SJSA1 (cell line): Measurements from ENCODE around the gene COL19A1. TPM values are rescaled to one million over a fixed set of nuclear protein-coding genes. Genes with fewer than 3 reads are reported as not detected.

Experiments used
- DNase-seq, 2 experiments: peaks; one replicate each; pipeline ENCODE4 v3.0.0-alpha.2; 2015 to 2020; ENCODE audit warnings: low spot score in 2 of 2, low read depth in 1 of 2
- H3K27ac ChIP-seq: fragments of 250-450 bp; sonication (Bioruptor Pico); 2 replicates; pipeline ENCODE4 v1.5.1; 2020; ENCODE audit warnings: mild to moderate bottlenecking, moderate library complexity
- H3K27me3 ChIP-seq: fragments of 250-450 bp; sonication (Bioruptor Pico); replicated peaks from 2 replicates; pipeline ENCODE4 v1.5.1; 2020; ENCODE audit warnings: mild to moderate bottlenecking, moderate library complexity
- H3K36me3 ChIP-seq: fragments of 250-450 bp; sonication (Bioruptor Pico); 2 replicates; pipeline ENCODE4 v1.5.1; 2020; ENCODE audit warnings: mild to moderate bottlenecking
- H3K4me1 ChIP-seq: fragments of 250-450 bp; sonication (Bioruptor Pico); replicated peaks from 2 replicates; pipeline ENCODE4 v1.6.1; 2021; ENCODE audit warnings: mild to moderate bottlenecking
- H3K4me3 ChIP-seq: fragments of 250-450 bp; sonication (Bioruptor Pico); 2 replicates; pipeline ENCODE4 v1.5.1; 2020; ENCODE audit warnings: mild to moderate bottlenecking
- H3K9me3 ChIP-seq: fragments of 250-450 bp; sonication (Bioruptor Pico); replicated peaks from 2 replicates; pipeline ENCODE4 v1.5.1; 2020; ENCODE audit warnings: mild to moderate bottlenecking
- total RNA-seq: library from RNA; depleted of rRNA; stranded (reverse); fragments of >200 nt; shearing (Covaris generic); gene quantifications from 2 replicates; pipeline ENCODE4 v1.2.3, GENCODE V29; 2014

COL19A1 gene
- total RNA-seq, 1 experiment from 2014 or later = not detected

DNA sequence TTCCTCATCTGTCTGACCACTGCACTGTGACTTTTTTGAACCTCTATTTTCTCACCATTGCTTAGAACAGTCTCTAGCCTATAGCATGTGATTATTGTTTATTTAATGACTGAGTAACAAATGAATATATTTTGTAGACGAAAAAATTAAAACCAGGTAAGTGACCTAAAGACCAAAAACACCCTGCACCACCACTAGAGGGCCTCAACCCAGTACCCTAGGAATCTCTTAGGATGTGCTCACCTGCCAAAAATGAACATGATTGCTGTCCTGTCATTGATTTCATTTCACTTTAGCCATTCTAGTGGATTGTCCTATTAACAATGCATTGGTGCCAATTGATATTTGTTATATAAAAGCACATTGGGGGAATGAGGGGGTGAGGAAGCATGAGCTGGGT, 237.4 kb downstream of the COL19A1 start:
- no peaks in the 10 kb centered on the region for H3K27me3 ChIP-seq
- no peaks in the 10 kb centered on the region for H3K4me1 ChIP-seq
- no peaks in the 10 kb centered on the region for H3K36me3 ChIP-seq
- no peaks in the 10 kb centered on the region for H3K9me3 ChIP-seq
- no peak overlapping the region for H3K4me3 ChIP-seq
- no peak overlapping the region for H3K27ac ChIP-seq
- no peak for DNase-seq

- H3K4me3 ChIP-seq = no peak overlapping the region
- no peaks in the 10 kb centered on the region for H3K9me3 ChIP-seq
- no peaks in the 10 kb centered on the region for H3K27me3 ChIP-seq
- no peak overlapping the region for H3K27ac ChIP-seq
- H3K36me3 ChIP-seq = no peaks in the 10 kb centered on the region
- DNase-seq = no peak
- no peaks in the 10 kb centered on the region for H3K4me1 ChIP-seq
These were observed 241.7 kb downstream of the COL19A1 start for GRCh38 chr6:70107852-70108629.

DNA sequence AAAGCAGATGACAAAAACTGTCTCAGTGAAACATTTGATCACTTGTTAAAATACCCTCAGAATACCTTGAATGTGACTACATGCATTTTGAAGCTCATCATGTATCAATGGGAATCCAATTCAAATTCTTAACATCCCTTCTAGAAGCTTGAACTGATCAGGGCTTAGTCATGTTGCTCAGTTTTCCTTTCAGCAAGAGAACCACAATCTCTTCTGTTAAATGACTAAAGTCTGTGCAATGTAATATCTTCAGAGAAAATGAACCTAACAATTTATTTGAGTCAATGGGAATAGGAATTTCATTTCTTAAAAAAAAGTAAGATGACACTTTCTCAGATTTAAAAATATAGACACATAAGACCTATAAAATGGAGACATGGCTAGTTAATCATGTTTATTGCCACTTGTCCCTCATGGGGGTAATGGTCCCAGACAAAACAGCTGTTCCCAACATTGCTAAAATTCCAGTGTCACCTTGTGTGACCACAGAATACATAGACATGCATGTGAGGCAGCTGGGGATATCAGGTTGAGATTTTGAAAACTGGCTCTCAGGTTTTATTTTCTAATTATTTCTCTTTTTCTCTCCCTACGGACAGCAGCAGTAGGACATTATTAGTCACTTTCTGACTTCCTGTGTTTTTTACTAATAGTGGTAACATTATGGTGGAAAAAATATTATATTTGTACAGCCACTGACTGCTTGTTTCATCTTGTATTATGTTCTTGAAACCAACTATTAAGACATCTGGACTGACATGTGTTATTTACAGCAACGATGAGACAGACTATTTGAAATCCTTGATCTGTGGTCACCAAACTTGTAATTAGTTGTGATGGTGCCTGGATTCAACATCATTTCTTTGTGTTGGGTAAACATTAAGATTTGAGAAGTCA, 244.0 kb downstream of the COL19A1 start:
- Histone ChIP-seq H3K36me3 (no peaks in the 10 kb centered on the region), H3K27me3 (no peaks in the 10 kb centered on the region), H3K4me3 (no peak overlapping the region), H3K27ac (no peak overlapping the region), H3K4me1 (no peaks in the 10 kb centered on the region), H3K9me3 (no peaks in the 10 kb centered on the region)
- no peak for DNase-seq

DNA sequence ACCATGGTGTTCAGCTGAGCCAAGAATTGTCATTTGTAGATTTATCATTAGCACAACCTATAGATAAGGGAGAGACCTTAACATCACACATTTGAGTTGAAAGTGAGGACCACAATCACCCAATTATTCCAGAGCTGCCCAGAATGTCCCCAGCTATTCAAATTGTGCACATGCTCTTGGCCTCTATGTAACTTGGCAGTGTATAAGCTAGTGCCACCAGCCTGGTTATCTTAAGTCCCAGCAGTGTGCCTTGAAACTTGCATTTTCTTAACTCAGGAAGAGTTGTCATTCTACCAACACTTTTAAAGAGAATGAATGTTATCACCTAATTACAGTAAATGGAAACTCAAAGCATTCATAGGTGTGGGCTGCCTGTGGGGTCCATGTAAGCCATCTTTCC, 245.4 kb downstream of the COL19A1 start:
- Histone ChIP-seq H3K9me3 (no peaks in the 10 kb centered on the region), H3K4me1 (no peaks in the 10 kb centered on the region), H3K36me3 (no peaks in the 10 kb centered on the region), H3K4me3 (no peak overlapping the region), H3K27ac (no peak overlapping the region), H3K27me3 (no peaks in the 10 kb centered on the region)
- no peak for DNase-seq

- DNase-seq = no peak
- no peaks in the 10 kb centered on the region for H3K36me3 ChIP-seq
- no peaks in the 10 kb centered on the region for H3K27me3 ChIP-seq
- no peak overlapping the region for H3K27ac ChIP-seq
- no peaks in the 10 kb centered on the region for H3K4me1 ChIP-seq
- H3K9me3 ChIP-seq = no peaks in the 10 kb centered on the region
- no peak overlapping the region for H3K4me3 ChIP-seq
These were observed 246.4 kb downstream of the COL19A1 start for GRCh38 chr6:70112716-70113115.

DNA sequence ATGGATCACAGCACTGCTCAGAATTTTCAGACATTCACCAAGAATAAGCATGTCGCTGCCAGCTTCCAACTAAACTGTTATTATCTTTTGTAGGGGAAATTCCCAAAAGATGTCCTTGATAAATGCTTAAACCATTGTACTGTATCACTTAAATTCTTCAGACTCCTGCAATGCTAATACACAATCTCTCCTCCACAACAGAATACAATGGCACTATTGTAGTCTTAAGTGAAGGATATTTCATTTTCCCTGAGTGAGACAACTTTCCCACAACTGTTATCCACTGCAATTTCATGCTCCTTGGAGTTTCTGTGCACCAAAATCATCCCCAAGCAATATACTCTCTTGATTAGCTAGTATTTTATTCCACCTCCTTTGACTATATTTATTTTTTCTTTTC, 246.8 kb downstream of the COL19A1 start:
- Histone ChIP-seq H3K27ac (no peak overlapping the region), H3K36me3 (no peaks in the 10 kb centered on the region), H3K27me3 (no peaks in the 10 kb centered on the region), H3K4me3 (no peak overlapping the region), H3K4me1 (no peaks in the 10 kb centered on the region), H3K9me3 (no peaks in the 10 kb centered on the region)
- DNase-seq = no peak

GRCh38 chr6:70118670-70119069, 252.3 kb downstream of the COL19A1 start:
- no peaks in the 10 kb centered on the region for H3K36me3 ChIP-seq
- H3K9me3 ChIP-seq = no peaks in the 10 kb centered on the region
- H3K4me3 ChIP-seq = no peak overlapping the region
- no peak for DNase-seq
- no peaks in the 10 kb centered on the region for H3K27me3 ChIP-seq
- no peaks in the 10 kb centered on the region for H3K4me1 ChIP-seq
- no peak overlapping the region for H3K27ac ChIP-seq

DNA sequence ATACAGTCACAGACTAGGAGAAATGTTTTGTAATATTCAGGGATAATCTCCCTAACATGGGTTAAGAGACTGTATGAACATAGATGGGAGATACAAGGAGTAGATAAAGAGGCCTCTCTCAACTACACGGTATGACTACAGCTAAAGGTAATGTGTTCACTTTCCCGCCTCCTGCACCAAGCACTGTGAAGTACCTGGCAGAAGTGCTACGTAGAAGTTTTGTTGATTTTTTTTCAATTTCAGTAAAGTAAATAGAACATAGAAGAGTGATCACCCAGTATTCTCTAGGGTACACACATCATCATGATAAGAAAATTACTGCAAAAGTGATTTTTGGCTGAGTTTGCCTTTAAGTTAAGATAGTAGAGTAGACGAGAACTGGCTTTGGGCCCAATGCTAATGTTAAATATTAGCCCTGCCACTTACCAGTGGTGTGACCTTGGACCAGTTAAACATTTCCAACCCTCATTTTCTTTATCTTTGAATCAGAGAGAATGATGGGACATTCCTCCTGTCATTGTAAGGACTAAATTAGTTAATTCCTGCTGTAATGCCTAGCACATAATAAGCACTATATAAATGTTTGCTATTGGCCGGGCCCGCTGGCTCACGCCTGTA, 253.0 kb downstream of the COL19A1 start:
- no peak overlapping the region for H3K27ac ChIP-seq

DNA sequence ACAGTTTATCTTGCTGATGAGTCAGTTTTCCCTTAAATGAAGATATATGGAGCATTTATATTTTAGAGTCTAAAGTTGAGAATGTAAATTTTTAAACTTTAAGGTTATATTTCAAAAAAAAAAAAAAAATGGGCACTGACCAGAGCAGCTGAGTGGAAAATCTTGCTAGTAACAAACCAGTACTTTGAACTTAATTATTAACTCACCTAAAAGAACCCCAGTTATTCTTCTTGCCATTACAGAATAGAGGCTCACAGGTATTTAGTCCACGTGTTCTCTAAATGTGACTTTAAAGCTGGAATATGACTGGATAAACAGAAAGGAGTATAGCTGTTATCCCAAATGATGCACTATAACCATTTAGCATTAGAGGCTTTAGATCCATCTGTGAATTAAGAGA, 258.1 kb downstream of the COL19A1 start:
- H3K4me3 ChIP-seq = no peak overlapping the region
- H3K27ac ChIP-seq = no peak overlapping the region
- H3K27me3 ChIP-seq = no peaks in the 10 kb centered on the region
- DNase-seq = no peak
- no peaks in the 10 kb centered on the region for H3K36me3 ChIP-seq
- no peaks in the 10 kb centered on the region for H3K9me3 ChIP-seq
- H3K4me1 ChIP-seq = no peaks in the 10 kb centered on the region

More for the DNA sequence above, 253.0 kb downstream of the COL19A1 start:
- Histone ChIP-seq H3K4me1 (no peaks in the 10 kb centered on the region), H3K36me3 (no peaks in the 10 kb centered on the region), H3K4me3 (no peak overlapping the region), H3K9me3 (no peaks in the 10 kb centered on the region), H3K27me3 (no peaks in the 10 kb centered on the region)
- DNase-seq = no peak

DNA sequence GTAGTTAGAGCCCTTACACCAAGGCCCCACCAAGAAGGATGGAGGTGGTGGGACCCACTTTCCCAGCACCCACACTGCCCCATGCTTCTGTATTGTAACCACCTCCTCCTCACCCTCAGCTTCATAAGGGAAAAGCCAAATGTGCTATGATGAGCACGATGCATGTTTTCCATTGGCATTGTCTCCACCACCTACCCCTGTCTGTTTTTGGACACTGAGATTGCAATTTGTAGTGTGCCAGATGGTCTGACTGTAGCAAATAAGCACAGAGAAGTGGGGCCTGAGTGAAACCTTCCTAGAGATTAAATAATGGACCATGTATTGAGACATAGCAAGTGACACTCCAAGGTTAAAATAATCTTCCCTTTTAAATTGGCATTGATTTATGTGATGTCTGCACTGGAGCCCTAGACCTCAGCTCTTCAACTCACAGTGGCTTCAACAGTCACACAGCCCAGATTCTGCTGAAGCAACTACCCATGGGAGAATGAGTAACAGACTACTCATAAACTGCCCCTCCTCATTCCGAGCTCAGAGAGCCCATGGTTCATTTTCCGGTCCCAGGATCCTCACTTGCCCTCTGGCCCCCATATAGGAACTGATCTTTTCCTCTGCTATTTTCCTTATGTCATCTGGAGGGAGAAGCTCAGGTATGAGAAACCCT, 258.7 kb downstream of the COL19A1 start:
- Histone ChIP-seq H3K9me3 (no peaks in the 10 kb centered on the region), H3K27ac (no peak overlapping the region), H3K36me3 (no peaks in the 10 kb centered on the region), H3K4me1 (no peaks in the 10 kb centered on the region), H3K4me3 (no peak overlapping the region), H3K27me3 (no peaks in the 10 kb centered on the region)
- DNase-seq = no peak

DNA sequence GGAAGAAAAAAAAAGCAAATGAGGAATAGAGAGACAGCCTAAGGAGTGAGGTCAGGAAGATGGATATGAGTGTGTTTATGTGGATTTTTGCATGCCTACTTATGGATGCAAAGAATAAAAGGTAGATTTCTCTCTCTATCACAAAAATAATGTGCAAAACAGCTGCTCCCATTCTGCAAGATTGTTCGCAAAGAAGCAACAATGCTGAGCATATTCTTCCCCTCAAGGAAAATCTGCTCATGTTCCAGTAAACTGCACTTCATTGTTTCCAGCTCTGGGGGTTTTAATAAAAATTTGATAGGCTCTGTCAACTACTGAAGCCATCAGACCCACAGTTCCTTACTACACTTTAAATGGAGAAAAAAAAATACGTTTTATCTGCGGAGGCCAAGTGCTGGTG, 259.2 kb downstream of the COL19A1 start:
- no peak for DNase-seq
- Histone ChIP-seq H3K27ac (no peak overlapping the region), H3K4me3 (no peak overlapping the region), H3K36me3 (no peaks in the 10 kb centered on the region), H3K9me3 (no peaks in the 10 kb centered on the region), H3K4me1 (no peaks in the 10 kb centered on the region), H3K27me3 (no peaks in the 10 kb centered on the region)

- no peaks in the 10 kb centered on the region for H3K9me3 ChIP-seq
- no peaks in the 10 kb centered on the region for H3K4me1 ChIP-seq
- no peak overlapping the region for H3K4me3 ChIP-seq
- H3K27ac ChIP-seq = no peak overlapping the region
- no peaks in the 10 kb centered on the region for H3K27me3 ChIP-seq
- no peak for DNase-seq
- no peaks in the 10 kb centered on the region for H3K36me3 ChIP-seq
These were observed 263.0 kb downstream of the COL19A1 start for GRCh38 chr6:70129341-70129740.

GRCh38 chr6:70130865-70131264, 264.5 kb downstream of the COL19A1 start:
- Histone ChIP-seq H3K4me1 (no peaks in the 10 kb centered on the region), H3K27me3 (no peaks in the 10 kb centered on the region), H3K27ac (no peak overlapping the region), H3K36me3 (no peaks in the 10 kb centered on the region), H3K9me3 (no peaks in the 10 kb centered on the region), H3K4me3 (no peak overlapping the region)
- DNase-seq = no peak
